Thyroid gland (tissue), 4 donors: Measurements from ENCODE around the gene PDE11A. TPM values are rescaled to one million over a fixed set of nuclear protein-coding genes. Genes with fewer than 3 reads are reported as not detected.

Source experiments
- DNase-seq, 2 donors: peaks; one replicate each; pipeline ENCODE4 v3.0.0-alpha.2; 2019
- H3K27ac ChIP-seq, 3 donors: fragments of 200-600 bp; sonication (generic); 1 replicate in 2 of 3; 2 replicates in 1 of 3; pipeline ENCODE4 v1.5.1; 2016 to 2019; ENCODE audit warnings: mild to moderate bottlenecking in 1 of 3, moderate library complexity in 1 of 3
- H3K27me3 ChIP-seq: fragments of 200-600 bp; sonication (generic); one replicate; pipeline ENCODE4 v1.5.1; 2019
- H3K36me3 ChIP-seq, 2 donors: fragments of 200-600 bp; sonication (generic); one replicate each; pipeline ENCODE4 v1.5.1; 2016 to 2019
- H3K4me1 ChIP-seq, 2 donors: fragments of 200-600 bp; sonication (generic); one replicate each; pipeline ENCODE4 v1.5.1; 2017 to 2019
- H3K4me3 ChIP-seq, 3 donors: fragments of 200-600 bp; sonication (generic); replicated peaks in 1 of 3; 1 replicate in 2 of 3; 2 replicates in 1 of 3; pipeline ENCODE4 v1.5.1; 2016; ENCODE audit warnings: mild to moderate bottlenecking in 1 of 3
- H3K9me3 ChIP-seq: fragments of 200-600 bp; sonication (generic); one replicate; pipeline ENCODE4 v1.5.1; 2017
- CTCF ChIP-seq, 6 experiments: fragments of 200-600 bp in 3 of 6; fragments of 450-650 bp in 3 of 6; sonication (generic) in 3 of 6; IDR thresholded peaks; one replicate each; pipeline ENCODE4 v1.5.1; 2016 to 2019; ENCODE audit warnings: antibody characterized with exemption in 6 of 6, mild to moderate bottlenecking in 2 of 6, inconsistent platforms in 1 of 6, moderate library complexity in 1 of 6
- POLR2A ChIP-seq, 2 donors: fragments of 450-650 bp; IDR thresholded peaks; one replicate each; pipeline ENCODE4 v1.6.1; 2017; ENCODE audit warnings: antibody characterized with exemption in 2 of 2, mild to moderate bottlenecking in 2 of 2, moderate library complexity in 1 of 2
- WGBS, 2 donors: methylation state at CpG; one replicate each; pipeline ENCODE4 v1.1.5; 2017; 5-methylcytosine and 5-hydroxymethylcytosine counted together
- intact Hi-C: fragments of 100-400 bp; cut with DNase I; formaldehyde crosslinking; loops from one replicate; pipeline ENCODE4 v1.15.1; 2023
- total RNA-seq, 4 donors: library from RNA; depleted of rRNA; stranded (reverse); fragments of >200 nt; gene quantifications; one replicate each; pipeline ENCODE4 v1.2.3, GENCODE V29; 2016

Gene PDE11A
- total RNA-seq, 4 donors from 2014 or later: 2.2 to 4.0 (median 3.0) TPM

- intact Hi-C loops: loop anchor here (10.0 kb wide), 1 partner anchor 65 kb away; a partner anchor contains a TSS
- DNase-seq: no peak
- Histone ChIP-seq H3K9me3 (no peaks in the 10 kb centered on the region), H3K27me3 (no peaks in the 10 kb centered on the region), H3K4me1 (peaks cover 4 to 5% of the 10 kb centered on the region in 2 donors), H3K27ac (no peak overlapping the region), H3K4me3 (peak overlapping the region in 1 of 3 donors; percentile 75), H3K36me3 (no peaks in the 10 kb centered on the region)
- WGBS, 2 donors: 86 to 87% methylated on average over 4 of the region's 4 CpGs
- TF ChIP-seq POLR2A (IDR thresholded peaks at IDR 0.05): no peak
- TF ChIP-seq CTCF (IDR thresholded peaks at IDR 0.05): no peak
These were observed 453.1 kb downstream of the PDE11A start for GRCh38 chr2:177619461-177619860.

- intact Hi-C loops: loop anchor here (10.0 kb wide), 1 partner anchor 64 kb away; a partner anchor contains a TSS
- Histone ChIP-seq H3K4me3 (peak overlapping the region; percentile 41 to 75 (median 65)), H3K36me3 (no peaks in the 10 kb centered on the region), H3K9me3 (no peaks in the 10 kb centered on the region), H3K4me1 (peaks cover 4 to 5% of the 10 kb centered on the region in 2 donors), H3K27ac (peak overlapping the region; percentile 80 to 97 (median 94)), H3K27me3 (no peaks in the 10 kb centered on the region)
- WGBS, 2 donors: 5 to 8% methylated on average over 44 to 51 of the region's 76 CpGs
- TF ChIP-seq CTCF (IDR thresholded peaks at IDR 0.05) (no peak), POLR2A (IDR thresholded peaks at IDR 0.05) (peak in 1 of 2 donors; percentile 46)
- peak; percentile 90 to 92 for DNase-seq
These were observed 454.0 kb downstream of the PDE11A start for GRCh38 chr2:177618255-177619253.

GRCh38 chr2:177617849-177618248, 454.7 kb downstream of the PDE11A start:
- peak overlapping the region; percentile 41 to 75 (median 65) for H3K4me3 ChIP-seq
- no peaks in the 10 kb centered on the region for H3K27me3 ChIP-seq
- H3K27ac ChIP-seq: no peak overlapping the region
- intact Hi-C loops: loop anchor here (10.0 kb wide), 1 partner anchor 63 kb away; a partner anchor contains a TSS
- WGBS, 2 donors: 85 to 94% methylated on average over 8 of the region's 9 CpGs
- H3K4me1 ChIP-seq: peaks cover 4 to 5% of the 10 kb centered on the region in 2 donors
- no peak for DNase-seq
- H3K36me3 ChIP-seq: no peaks in the 10 kb centered on the region
- TF ChIP-seq POLR2A (IDR thresholded peaks at IDR 0.05) (no peak), CTCF (IDR thresholded peaks at IDR 0.05) (no peak)
- H3K9me3 ChIP-seq: no peaks in the 10 kb centered on the region

- H3K27me3 ChIP-seq: no peaks in the 10 kb centered on the region
- TF ChIP-seq CTCF (IDR thresholded peaks at IDR 0.05) (no peak), POLR2A (IDR thresholded peaks at IDR 0.05) (no peak)
- no peak overlapping the region for H3K27ac ChIP-seq
- WGBS, 2 donors: 87 to 94% methylated on average over 2 to 3 of the region's 3 CpGs
- peaks cover 4 to 5% of the 10 kb centered on the region in 2 donors for H3K4me1 ChIP-seq
- DNase-seq: no peak
- H3K4me3 ChIP-seq: no peak overlapping the region
- H3K36me3 ChIP-seq: no peaks in the 10 kb centered on the region
- intact Hi-C loops: loop anchor here (10.0 kb wide), 1 partner anchor 62 kb away; a partner anchor contains a TSS
- no peaks in the 10 kb centered on the region for H3K9me3 ChIP-seq
These were observed 455.8 kb downstream of the PDE11A start for GRCh38 chr2:177616731-177617130.
